NCI-H345 (cell line): Measurements from ENCODE around the gene LRRTM4.

Experiments used
- DNase-seq: peaks from one replicate; lab custom pipeline; 2025; lab: John Stamatoyannopoulos, UW

Gene LRRTM4

DNA sequence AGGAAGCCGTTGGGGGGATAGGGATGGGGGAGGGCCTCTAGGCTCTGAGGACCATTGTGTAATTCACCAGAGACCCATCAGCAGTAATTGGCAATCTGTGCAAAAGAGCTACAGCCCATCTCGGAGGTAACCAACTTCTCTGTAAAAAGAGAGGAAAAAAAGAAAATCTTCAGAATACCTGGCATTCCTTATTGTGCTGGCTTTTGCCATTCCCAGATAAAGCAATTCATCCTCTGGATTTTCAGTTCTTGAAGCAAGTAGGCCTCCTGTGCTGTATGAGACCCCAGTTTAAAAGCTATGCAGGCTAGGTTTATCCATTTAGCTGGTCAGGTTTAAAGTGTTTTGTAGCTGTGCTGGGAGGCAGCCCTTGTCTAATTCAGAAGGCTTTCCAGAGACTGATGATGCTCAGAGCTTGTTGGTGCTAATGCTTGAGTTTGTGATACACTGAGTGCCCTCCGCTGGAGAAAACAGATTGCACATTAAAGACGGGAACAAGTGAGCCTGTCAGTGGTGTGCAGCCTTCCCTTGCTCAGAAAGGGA lies at the start of gene LRRTM4:
Gene LRRTM4 (minus strand): TSS at position 446 of the 540 bp plus-strand sequence.
- peak; percentile 53 for DNase-seq

DNA sequence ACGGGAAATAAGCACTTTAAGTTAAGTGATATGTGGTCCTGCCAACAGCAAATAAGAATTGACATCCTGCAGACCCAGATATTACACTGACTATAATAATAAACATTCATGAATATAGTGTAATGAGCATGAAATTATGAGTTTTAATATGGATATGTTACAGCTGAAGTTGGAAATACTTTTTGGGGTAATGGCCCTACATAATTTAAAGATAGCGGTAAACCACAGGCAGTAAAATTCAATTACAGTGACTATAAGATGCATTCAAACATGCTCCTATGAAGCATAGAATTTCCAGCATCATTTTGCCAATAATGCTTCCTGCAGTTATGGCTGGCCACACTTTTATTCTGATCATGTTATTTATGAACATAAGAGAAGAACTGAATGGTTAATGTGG lies 49.4 kb upstream of the LRRTM4 start:
- no peak for DNase-seq

DNA sequence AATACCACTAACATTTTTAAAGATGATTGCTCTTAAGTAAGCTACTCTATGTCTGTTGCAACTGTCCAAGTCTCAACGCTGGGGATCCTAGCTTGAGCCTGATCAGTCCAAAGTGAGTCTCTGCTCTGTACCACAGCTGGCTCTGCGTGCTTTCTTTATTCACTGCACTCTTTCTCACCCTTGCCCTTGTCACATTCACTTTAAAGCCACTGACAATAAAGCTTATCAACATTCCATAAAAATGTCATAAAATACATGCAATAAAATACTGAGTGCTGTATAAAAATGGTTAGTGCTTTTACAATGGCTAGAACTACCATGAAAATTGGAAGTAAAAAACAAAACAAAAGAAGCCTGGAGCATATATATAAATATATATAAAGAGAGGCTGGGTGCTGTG lies 45.5 kb upstream of the LRRTM4 start:
- no peak for DNase-seq

DNA sequence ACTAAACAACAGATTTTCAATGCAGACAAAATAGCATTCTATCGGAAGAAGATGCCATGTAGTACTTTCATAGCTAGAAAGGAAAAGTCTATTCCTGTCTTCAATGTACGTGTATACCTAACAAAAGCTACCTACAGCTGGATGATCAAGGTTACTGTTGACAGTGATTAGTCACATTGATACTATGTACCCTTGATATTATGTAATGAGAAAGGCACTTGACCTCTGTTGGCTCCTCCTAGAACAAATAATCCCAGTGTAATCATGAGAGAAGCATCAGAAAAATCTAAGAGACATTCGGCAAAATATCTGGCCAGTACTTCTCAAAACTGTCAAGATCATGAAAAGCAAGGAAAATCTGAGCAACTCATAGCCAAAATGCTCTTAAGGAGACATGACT lies 44.4 kb upstream of the LRRTM4 start:
- DNase-seq, result no peak

DNA sequence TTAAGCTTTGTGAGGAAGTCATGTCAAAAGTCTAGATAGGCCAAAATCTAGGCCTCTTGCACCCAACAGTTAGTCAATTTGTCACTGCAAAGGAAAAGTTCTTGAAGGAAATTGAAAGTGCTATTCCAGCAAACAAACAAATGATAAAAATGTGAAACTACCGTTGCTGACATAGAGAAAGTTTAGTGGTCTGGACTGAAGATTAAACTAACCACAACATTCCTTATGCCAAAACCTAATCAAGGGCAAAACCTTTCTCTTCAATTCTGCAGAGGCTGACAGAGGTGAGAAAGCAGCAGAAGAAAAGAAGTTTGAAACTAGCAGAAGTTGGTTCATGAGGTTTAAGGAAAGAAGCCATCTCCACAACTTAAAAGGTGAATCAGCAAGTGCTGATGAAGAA lies 44.0 kb upstream of the LRRTM4 start:
- DNase-seq, result no peak

DNA sequence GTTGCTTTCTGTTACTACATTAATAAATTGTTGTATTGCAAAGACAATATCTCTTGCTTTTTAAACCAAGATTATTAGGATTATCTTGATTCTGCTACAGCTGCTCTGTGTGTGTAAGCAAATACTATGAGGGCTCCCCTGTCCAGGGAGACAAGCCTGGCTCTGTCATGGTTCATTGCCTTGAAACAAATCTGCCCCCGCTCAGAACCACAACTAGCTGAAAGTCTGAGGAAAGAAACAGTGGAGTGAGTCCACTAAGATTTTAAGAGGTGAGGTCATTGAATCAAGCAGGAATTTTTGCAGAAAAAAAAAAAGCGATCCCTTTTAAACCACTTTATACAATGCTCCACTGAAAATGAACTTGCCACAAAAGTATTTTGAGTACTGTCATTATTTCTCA lies 30.8 kb upstream of the LRRTM4 start:
- no peak for DNase-seq

DNA sequence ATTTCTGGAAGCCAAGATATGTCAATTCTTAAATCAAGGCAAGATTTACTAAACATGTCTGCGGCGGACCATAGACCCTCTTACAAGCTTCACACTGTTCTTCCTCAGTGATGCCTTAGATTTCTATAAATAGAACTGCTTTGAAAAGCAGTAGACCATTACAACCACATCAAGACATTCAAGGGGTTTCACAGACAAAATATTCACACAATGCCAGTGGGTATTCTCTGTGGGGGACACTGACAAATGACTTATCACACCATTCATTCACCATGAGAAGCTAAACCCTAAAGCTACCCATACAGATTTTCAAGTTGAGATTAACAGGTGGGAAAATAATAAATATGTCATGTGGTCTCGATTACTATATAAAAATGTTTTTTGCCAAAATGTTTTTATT lies 15.9 kb upstream of the LRRTM4 start:
- no peak for DNase-seq

DNA sequence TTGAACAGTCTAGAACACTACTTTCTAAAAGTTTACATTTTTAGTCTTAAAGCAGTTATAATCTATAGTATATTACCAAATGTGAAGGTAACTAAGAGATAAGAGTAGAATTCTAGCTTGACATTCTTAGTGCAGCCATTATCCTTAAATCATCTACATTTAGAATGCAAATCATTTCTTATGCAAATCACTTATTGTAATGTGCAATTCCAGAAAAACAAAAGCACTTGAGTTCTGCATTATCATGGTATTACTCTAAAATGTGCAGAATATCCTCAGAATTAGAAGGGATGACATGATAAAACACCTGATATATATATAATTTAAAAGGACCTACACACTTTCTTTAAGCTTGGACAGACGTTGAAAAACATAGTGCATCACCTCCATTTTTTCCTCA lies 712 bp upstream of the LRRTM4 start:
- no peak for DNase-seq

DNA sequence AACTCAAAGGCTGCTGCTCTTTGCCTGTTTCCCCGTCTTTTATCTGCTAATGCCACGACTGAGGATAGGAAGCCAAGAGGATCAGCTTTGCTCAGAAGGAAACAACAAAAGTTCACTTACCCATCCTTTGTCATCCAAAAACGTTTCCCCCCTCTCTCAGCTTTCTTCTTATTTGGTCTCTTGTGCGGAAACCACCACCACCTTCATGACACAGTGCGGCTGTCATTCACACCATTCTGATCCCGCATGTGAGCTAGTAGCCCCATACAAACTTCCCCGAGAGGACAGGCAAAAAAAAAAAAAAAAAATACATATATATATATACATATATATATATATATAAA lies 656 bp downstream of the LRRTM4 start:
- DNase-seq, result no peak

DNA sequence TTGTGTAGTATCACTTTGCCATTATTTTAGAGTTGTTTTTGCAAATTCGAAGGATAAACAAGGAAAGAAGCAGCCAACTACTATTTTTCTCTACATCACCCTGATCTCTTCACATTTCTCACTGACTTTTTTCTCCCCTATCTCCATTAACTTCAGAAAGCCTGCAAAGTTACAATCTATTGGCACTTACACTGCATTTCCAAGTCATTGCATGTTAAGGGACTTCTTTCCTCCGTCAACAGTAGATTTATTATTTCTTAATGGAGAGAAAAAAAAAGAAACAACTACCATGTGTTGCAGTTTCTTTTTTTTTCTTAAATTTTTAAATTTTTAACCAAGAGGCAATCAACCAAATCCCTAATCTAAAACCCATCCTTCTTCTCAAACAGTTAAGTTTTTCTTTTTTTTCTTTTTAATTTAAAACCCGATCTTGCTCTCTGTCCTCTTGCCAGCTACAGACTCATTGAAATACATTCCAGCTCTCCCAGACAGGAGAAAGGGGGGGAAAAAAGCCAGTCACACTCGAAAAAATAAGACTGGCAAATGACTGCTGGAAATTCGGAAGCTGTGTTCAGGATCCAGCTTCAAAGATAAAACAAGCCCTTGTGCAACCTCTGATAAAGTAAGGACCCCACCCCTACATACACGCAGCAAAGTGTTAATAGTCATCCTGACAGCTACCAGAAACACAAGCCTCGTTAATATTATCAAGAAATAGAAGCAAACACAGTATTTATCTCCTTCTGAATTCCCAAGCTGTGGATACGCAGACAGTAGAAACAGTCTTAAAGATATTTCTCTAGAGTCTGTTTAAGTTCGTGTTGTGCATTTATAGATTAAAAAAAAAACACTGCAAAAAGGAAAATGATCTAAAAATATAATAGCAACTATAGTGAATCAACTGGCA lies 1.3 kb downstream of the LRRTM4 start:
- no peak for DNase-seq

DNA sequence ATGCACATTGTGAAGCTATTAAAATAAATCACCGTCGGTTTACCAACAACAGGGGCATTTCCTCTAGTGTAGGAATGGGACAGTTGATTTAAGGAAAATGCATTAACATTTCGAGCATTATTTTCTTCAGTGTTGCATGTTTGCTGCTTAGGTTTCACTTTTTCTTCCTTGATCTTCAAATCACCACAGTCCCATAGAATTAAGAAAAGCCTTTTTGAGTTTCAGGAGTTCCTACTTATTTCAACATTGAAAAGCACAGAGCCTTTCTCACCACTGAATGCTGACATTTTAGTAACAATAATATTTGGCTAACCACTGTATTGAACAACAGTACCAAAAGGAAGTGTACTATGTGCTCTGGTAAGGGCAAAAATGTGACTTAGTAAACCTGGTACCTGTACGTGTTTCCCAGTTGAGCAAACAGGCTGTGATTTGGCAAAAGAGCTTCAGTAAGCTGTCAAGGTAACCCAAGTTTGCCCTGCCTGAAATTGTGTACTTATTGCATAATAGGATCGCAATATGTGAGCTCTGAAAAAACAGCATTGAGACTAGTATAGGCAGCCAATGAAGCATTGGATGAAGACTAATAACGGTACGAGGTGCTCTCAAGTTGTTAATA lies 2.2 kb downstream of the LRRTM4 start:
- DNase-seq, result no peak

DNA sequence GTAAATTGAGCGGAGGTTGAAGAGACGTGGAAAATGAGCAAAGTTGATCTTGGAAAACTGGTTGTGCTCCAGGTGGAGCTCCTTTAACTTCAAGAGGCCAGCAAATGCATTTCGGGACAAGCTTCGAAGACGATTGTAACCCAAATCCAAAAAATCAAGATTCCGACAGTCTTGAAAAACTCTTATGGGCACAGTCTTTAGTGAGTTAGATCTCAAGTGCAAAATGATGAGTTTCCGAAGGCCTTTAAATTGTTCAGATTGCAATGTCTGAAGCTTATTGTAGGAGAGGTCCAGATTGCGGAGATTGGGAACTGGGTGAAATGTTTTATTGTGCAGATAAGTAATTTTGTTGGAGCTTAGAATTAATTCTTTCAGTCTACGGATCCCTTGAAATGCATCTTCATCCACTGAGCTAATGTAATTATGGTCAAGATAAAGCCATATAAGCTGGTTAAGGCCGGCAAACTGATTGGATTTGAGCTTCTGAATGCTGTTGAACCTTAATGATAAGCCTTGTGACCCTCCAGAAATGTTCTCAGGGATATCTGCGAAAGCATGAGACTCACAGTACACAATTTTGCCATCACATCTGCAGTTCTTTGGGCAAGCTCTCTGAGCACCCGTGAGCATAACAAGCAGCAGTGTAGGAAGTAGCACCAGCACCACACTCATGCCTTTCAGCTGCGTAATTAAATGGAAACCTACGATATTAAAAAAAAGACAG lies 2.9 kb downstream of the LRRTM4 start:
- DNase-seq, result no peak

DNA sequence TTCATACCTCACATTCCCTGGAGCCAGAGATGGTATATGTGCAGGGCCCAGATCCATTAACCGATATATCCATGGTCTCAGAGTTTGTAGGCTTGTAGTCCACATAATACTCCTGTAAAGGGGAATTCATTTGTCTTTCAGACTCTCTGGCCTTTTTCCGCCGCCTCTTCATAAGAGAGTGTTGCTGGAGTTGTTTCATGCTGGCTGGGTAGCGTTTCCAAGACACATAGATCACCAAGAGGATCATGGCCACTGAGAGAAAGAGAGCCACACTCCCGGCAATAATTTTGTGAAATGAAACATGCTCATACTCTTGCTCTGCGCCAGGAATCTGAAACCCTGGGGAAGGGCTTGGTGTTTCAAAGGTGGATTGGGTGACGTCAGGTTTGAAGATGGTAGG lies 3.9 kb downstream of the LRRTM4 start:
- DNase-seq, result no peak

DNA sequence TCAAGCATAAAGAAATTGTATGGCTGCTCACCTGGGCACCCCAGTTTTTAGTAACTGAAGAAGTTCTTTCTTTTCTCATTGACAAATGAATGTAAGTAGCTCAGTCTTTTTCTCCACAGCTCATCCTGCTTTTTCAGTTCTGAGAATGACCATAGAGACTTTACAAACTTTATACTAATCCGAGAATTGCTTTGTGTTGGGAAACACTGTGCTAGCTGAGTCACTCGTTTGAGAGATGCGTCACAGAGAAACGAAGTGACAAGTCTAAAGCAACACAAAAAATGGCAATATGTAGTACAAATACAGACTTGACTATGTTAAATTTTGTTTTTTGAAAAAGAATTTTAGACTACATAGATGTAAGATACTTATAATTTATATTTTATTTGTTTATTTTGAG lies 9.0 kb downstream of the LRRTM4 start:
- DNase-seq, result no peak

DNA sequence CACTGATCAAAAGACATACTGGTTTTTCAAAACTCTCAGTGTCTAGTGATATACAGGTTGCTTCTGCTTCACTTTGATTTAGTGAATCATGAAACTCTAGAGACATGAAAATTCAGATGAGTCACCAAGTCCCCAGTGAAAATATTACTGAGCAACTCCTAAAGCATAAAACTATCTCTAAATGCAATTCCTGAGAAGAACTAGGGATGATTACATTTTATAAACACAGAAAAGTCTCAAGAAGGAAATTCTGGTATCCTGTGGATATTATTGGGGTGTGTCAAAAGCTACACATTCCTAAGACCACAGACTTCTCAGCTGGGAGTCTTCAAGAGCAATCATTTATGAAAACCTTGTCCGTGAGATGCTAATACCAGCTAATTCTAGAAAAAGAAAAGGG lies 9.7 kb downstream of the LRRTM4 start:
- no peak for DNase-seq

DNA sequence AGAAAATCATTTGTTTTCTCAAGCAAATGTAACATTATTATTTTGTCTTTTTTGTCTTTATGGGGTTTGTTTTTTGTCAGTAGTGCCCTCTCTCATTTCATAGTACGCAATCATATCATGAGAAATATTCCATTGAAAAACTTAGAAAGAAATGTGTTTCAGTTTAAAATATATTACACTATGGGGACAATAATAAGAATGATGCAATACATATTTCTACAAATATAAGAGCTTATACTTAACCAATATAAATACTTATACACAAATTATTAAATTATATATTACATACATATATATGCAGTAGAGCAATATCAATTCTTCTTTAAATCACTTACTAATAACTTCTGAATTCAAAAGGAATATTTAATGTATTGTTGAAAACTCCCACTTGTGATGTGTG lies 13.7 kb downstream of the LRRTM4 start:
- DNase-seq, result no peak

DNA sequence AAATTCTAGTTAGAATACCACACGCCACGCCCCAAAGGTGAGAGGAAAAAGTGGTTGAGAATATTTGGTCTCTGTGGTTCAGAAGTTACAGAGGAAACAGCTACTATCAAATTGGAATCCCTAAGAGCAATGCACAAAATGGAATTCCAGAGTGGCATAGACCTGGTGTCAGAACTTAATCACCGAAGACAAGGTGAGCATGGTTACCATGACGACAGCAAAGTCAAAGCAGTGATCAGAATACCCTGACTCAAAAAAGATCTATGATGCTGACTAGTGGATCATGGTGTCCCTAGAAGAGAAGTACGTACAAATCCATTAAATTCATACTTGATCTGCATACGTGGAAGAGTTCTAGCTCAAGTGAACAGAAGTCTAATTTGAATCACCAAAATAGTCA lies 14.5 kb downstream of the LRRTM4 start:
- DNase-seq, result no peak

DNA sequence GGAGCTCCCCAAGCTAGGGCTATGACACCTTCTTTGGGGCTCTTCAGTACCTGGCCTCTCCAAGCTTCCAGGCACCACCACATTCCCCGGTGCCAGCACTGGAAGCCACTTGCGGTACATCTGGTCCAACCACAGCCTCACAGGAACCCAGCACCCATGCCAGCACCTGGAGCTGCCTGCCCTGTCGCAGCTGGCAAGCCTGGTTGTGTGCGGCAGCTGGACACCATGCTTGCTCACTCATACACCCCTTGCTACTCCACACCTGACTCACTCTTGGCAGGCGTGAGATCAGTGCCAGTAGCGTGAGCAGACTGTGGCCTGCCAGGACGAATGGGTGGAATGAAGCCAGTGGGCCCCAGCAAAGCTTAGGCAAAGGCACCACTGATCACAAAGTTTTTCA lies 34.0 kb downstream of the LRRTM4 start:
- DNase-seq, result no peak

DNA sequence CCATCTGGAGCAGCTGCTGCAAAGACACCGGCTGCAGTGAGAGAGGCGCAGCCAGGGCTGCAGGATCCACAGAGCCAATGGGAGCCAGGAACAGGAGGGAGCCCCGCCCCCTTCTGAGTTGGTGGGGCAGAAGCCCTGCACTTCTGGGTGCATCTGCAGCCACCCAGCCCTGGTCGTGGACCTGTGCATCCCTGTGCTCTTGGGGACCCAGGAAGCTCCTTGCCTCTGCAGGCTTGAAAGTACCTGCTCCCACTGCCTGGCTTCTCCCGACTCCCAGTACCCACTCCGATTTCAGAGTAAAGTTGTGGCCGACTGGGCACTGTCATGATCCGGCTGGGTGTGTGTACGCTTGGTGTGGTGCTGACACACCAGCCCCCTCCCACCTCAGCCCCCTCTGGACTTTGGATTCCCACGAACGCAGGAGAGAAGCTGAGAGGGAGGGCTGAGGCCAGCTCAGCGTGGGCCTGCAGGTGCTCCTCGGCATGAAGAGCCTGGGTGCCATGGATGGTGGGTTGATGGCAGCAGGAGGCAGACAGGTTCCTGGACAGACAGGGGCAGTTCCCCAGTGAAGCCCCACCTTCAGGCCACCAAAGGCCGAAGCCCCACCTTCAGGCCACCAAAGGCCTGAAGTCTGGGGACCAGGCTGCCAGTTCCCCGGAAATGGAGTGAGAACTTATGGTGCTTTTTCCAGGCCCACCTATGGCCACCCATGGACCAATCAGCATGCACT lies 34.9 kb downstream of the LRRTM4 start:
- no peak for DNase-seq

DNA sequence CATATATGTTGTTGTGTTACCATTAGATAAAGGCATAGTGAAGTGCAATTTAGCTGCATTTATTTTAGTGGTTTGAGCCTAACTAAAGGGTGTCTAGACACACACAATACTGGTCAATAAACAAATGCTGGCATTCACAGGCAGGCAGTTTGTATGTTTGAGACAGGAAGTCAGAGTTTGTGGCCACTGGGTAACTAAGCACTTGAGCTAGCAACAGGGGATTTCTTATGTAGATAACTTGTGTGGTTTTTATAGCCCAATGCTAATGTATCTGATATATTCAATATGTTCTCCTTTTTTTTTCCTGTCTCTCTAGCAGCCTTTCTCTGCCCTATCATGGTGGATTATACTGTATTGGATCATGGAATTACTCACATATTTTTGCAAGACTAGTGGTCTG lies 38.1 kb downstream of the LRRTM4 start:
- DNase-seq, result peak; percentile 1

DNA sequence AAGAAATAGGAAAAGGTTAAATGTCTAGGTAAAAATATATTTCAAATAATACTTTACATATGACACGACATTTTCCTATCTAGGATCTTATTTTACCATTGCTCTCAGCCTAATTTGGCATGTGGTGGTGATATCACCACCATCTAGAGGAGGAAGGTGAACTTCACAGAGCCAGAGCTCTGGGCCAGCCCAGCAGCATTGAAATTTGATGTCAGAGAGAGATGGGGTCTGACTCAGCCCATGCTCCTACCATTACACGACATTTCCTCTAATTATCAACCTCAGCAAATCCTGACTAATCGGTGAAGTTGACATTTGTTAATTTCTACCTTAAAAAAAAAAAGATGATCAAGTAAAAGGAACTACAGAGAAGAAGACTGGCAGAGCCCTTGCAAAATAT lies 42.3 kb downstream of the LRRTM4 start:
- DNase-seq, result no peak

DNA sequence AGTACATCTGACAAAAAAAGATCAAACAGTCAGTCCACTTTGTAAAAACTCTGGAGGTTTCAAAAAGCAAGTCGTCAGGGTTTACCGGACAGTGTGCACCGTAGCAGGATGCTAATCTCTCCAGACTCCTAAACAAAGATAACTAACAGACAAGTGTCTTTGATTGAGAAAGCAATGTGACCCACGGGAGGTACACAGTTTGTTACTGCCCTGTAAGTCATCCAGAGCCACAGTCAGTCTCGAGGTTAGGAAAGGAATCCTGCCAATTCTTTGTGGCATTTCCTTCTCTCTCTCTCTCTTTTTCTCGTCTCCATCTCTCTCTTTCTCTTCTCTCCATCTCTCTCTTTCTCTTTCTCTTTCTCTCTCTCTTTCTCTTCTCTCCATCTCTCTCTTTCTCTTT lies 42.8 kb downstream of the LRRTM4 start:
- no peak for DNase-seq
